MCF 10A (cell line): ENCODE measurements around the gene IRF1. TPM values are rescaled to one million over a fixed set of nuclear protein-coding genes. Genes with fewer than 3 reads are reported as not detected.

Source experiments
- Bru-seq: library from RNA; stranded (reverse); fragments of 400-500 nt; gene quantifications from one replicate; lab custom pipeline; 2021; lab: Mats Ljungman, UMichigan
- BruChase-seq, 2 experiments: library from RNA; stranded (reverse); fragments of 400-500 nt; gene quantifications; one replicate each; lab custom pipeline; 2021; lab: Mats Ljungman, UMichigan
- BruUV-seq: library from RNA; stranded (reverse); fragments of 400-500 nt; replicated peaks from 2 replicates; lab custom pipeline; 2021; lab: Mats Ljungman, UMichigan
- CTCF ChIA-PET: fragments of 300-600 bp; sonication (Branson Sonifier 250); formaldehyde crosslinking; extraction: SDS; loops from one replicate; lab custom pipeline; 2021; ENCODE audit warnings: antibody characterized with exemption, inconsistent platforms; lab: Yijun Ruan, JAX
- POLR2A ChIA-PET: fragments of 300-600, 350-650 bp; sonication (Branson Sonifier 250); formaldehyde crosslinking; extraction: SDS; loops from one replicate; lab custom pipeline; 2020; ENCODE audit warnings: antibody characterized with exemption, inconsistent platforms; lab: Yijun Ruan, JAX
- DNase-seq: peaks from one replicate; pipeline ENCODE4 v3.0.0-alpha.2; 2018; ENCODE audit not compliant: unreplicated experiment
- H3K27ac Mint-ChIP-seq: one replicate; pipeline ENCODE4 v1.8.0; 2022; ENCODE audit warnings: mild to moderate bottlenecking, low read depth, mixed read lengths; ENCODE audit not compliant: unreplicated experiment
- H3K27me3 Mint-ChIP-seq: one replicate; pipeline ENCODE4 v1.8.0; 2022; ENCODE audit warnings: mixed read lengths; ENCODE audit not compliant: insufficient read depth, unreplicated experiment
- H3K36me3 Mint-ChIP-seq: one replicate; pipeline ENCODE4 v1.8.0; 2022; ENCODE audit warnings: mild to moderate bottlenecking, moderate library complexity, mixed read lengths; ENCODE audit not compliant: insufficient read depth, unreplicated experiment
- H3K4me1 Mint-ChIP-seq: one replicate; pipeline ENCODE4 v1.8.0; 2022; ENCODE audit warnings: mixed read lengths; ENCODE audit not compliant: insufficient read depth, unreplicated experiment
- H3K4me3 Mint-ChIP-seq: one replicate; pipeline ENCODE4 v1.8.0; 2022; ENCODE audit warnings: mild to moderate bottlenecking, moderate library complexity, mixed read lengths; ENCODE audit not compliant: unreplicated experiment
- H3K9me3 Mint-ChIP-seq: one replicate; pipeline ENCODE4 v1.8.0; 2022; ENCODE audit warnings: mixed read lengths; ENCODE audit not compliant: unreplicated experiment
- CTCF ChIP-seq: fragments of 200-600 bp; IDR thresholded peaks from one replicate; pipeline ENCODE4 v1.8.0; 2022; ENCODE audit warnings: antibody characterized with exemption, mild to moderate bottlenecking; ENCODE audit not compliant: unreplicated experiment
- intact Hi-C: fragments of 100-400 bp; cut with micrococcal nuclease; formaldehyde crosslinking; loops from 2 replicates; pipeline ENCODE4 v1.14.1; 2022
- long read RNA-seq: library from polyadenylated mRNA; stranded (forward); transcript quantifications from one replicate; pipeline ENCODE4 v2.0.0, GENCODE V29; 2022
- total RNA-seq: library from RNA; stranded (reverse); gene quantifications from 2 replicates; pipeline ENCODE4 v1.2.3, GENCODE V29; 2022

Gene IRF1
- total RNA-seq: 18.7 and 23.0 TPM in 2 replicates
- Bru-seq, nascent RNA: percentile 79 among the genes with signal in this experiment
- percentile 61 among the genes with signal in this experiment for BruChase-seq, experiment 1, labeled RNA remaining after a 6-hour chase
- percentile 73 among the genes with signal in this experiment for BruChase-seq, experiment 2, labeled RNA remaining after a 2-hour chase
- long read RNA-seq, transcript IRF1-201 (10 exons, 3,579 nt): major isoform, 11 of 17 reads
- long read RNA-seq, partial matches to known transcripts: 2 of 17 reads
- long read RNA-seq, other reads (novel, unspliced or antisense): 4 of 17 reads

GRCh38 chr5:132490484-132491367 lies at the start of gene IRF1:
Gene IRF1 (minus strand): TSS chr5:132490773. CDS start chr5:132489478, 1,295 bp downstream.
- intact Hi-C loops: loop anchor here (1.0 to 10.0 kb wide), 3 partner anchors 71 to 310 kb away; partner anchors contain the start of gene SLC22A4
- DNase-seq: peak; percentile 99
- BruUV-seq: TSS peak; percentile 83
- H3K9me3 Mint-ChIP-seq: no peaks in the 10 kb centered on the region
- H3K27ac Mint-ChIP-seq: peak within 1 kb of the TSS; percentile 84
- ChIA-PET POLR2A (interaction anchor here (0.5 to 5.6 kb wide), 37 partner anchors 9 to 837 kb away, joined by 3 to 88 read pairs (median 6); partner anchors contain the start of genes RAD50, SLC22A4 and SLC22A5), CTCF (interaction anchor here (0.6 to 21.5 kb wide), 34 partner anchors 10 to 508 kb away, joined by 3 to 359 read pairs (median 4); no protein-coding TSS in a partner anchor)
- H3K27me3 Mint-ChIP-seq: no peaks in the 10 kb centered on the region
- H3K4me1 Mint-ChIP-seq: peaks cover 50% of the 10 kb centered on the region
- H3K36me3 Mint-ChIP-seq: peaks cover 24% of the 10 kb centered on the region
- H3K4me3 Mint-ChIP-seq: peak within 1 kb of the TSS; percentile 87
- TF ChIP-seq CTCF: peak; percentile 11

- ChIA-PET CTCF (no interaction called here), POLR2A (interaction anchor here (0.6 kb wide), 1 partner anchor 29 kb away, joined by 4 read pairs; no protein-coding TSS in a partner anchor)
- Mint-ChIP-seq H3K36me3 (no peaks in the 10 kb centered on the region), H3K27me3 (peaks cover 54% of the 10 kb centered on the region), H3K9me3 (no peaks in the 10 kb centered on the region), H3K27ac (no peak overlapping the region), H3K4me1 (no peaks in the 10 kb centered on the region), H3K4me3 (no peak overlapping the region)
- no TSS peak for BruUV-seq
- TF ChIP-seq CTCF: no peak
- intact Hi-C loops: no loop called here
- DNase-seq: no peak
These were observed 49.6 kb upstream of the IRF1 start for GRCh38 chr5:132540149-132540548.

GRCh38 chr5:132539716-132540115 lies 49.1 kb upstream of the IRF1 start:
- Mint-ChIP-seq H3K4me1 (no peaks in the 10 kb centered on the region), H3K36me3 (no peaks in the 10 kb centered on the region), H3K27me3 (peaks cover 55% of the 10 kb centered on the region), H3K27ac (no peak overlapping the region), H3K9me3 (no peaks in the 10 kb centered on the region), H3K4me3 (no peak overlapping the region)
- DNase-seq: no peak
- intact Hi-C loops: no loop called here
- ChIA-PET CTCF (no interaction called here), POLR2A (no interaction called here)
- no TSS peak for BruUV-seq
- no peak for TF ChIP-seq CTCF
